Left ventricle myocardium superior (tissue), 1 donor: Measurements from ENCODE around the gene RNASE1. TPM values are rescaled to one million over a fixed set of nuclear protein-coding genes. Genes with fewer than 3 reads are reported as not detected.
A peak's percentile ranks its signal among the peaks of the same experiment; 100 is the strongest.
"Not testable (repeated sequence)": the region's sequence is repeated elsewhere in the genome, so short reads cannot be mapped to it uniquely, and the experiment has no call there.

Source experiments
- ATAC-seq: fragments of 200-7000 bp; cut with Tn5 transposase; one replicate; pipeline ENCODE4 v1.9.1; 2020; ENCODE audit warnings: mild to moderate bottlenecking, moderate library complexity
- DNase-seq: peaks from one replicate; pipeline ENCODE4 v3.0.0-alpha.2; 2020
- intact Hi-C: fragments of 100-400 bp; cut with micrococcal nuclease; formaldehyde crosslinking; loops from one replicate; pipeline ENCODE4 v1.11.0; 2022
- total RNA-seq: library from RNA; stranded (reverse); fragmentation: NEBNext Ultra II Directional; extraction: Animal tissue kit (Norgen Biotek cat#: 25700); gene quantifications from one replicate; pipeline ENCODE4 v1.2.1, GENCODE V29; 2021
- donor health status: DM: no; HTN: yes; CAD: no; lungs with severe emphysema.

Gene RNASE1
- total RNA-seq, 1 donor from 2014 or later = 283 TPM

- no peak for ATAC-seq
- intact Hi-C loops = no loop called here
- no peak for DNase-seq
These were observed 15.6 kb downstream of the RNASE1 start for GRCh38 chr14:20787025-20787424.

- ATAC-seq (peak; percentile 70), DNase-seq (no peak)
- intact Hi-C loops = no loop called here
These were observed 20.3 kb downstream of the RNASE1 start for GRCh38 chr14:20782280-20782890.

- DNase-seq (no peak), ATAC-seq (peak; percentile 49)
- intact Hi-C loops = no loop called here
These were observed 20.8 kb downstream of the RNASE1 start for GRCh38 chr14:20781803-20782202.

GRCh38 chr14:20775901-20776300 lies 26.7 kb downstream of the RNASE1 start:
- ATAC-seq (no peak), DNase-seq (no peak)
- intact Hi-C loops = no loop called here

GRCh38 chr14:20775043-20775442 lies 27.6 kb downstream of the RNASE1 start:
- no peak for ATAC-seq
- intact Hi-C loops = no loop called here
- DNase-seq = no peak

GRCh38 chr14:20774258-20774824 lies 28.3 kb downstream of the RNASE1 start:
- DNase-seq (no peak), ATAC-seq (no peak)
- intact Hi-C loops = no loop called here

- no peak for ATAC-seq
- intact Hi-C loops = no loop called here
These were observed 30.0 kb downstream of the RNASE1 start for GRCh38 chr14:20772650-20773049.

GRCh38 chr14:20769421-20769820 lies 33.2 kb downstream of the RNASE1 start:
- DNase-seq (no peak), ATAC-seq (no peak)
- intact Hi-C loops = no loop called here

More at GRCh38 chr14:20772650-20773049, 30.0 kb downstream of the RNASE1 start:
- no peak for DNase-seq

- no peak for ATAC-seq
- intact Hi-C loops = no loop called here
- no peak for DNase-seq
These were observed 34.1 kb downstream of the RNASE1 start for GRCh38 chr14:20768593-20768892.

- intact Hi-C loops = no loop called here
- no peak for ATAC-seq
- DNase-seq = no peak
These were observed 41.7 kb downstream of the RNASE1 start for GRCh38 chr14:20760950-20761349.

- intact Hi-C loops = loop anchor here (10.0 kb wide), 1 partner anchor 95 kb away; no protein-coding TSS in a partner anchor
- DNase-seq, ATAC-seq: not testable (repeated sequence)
These were observed 43.2 kb downstream of the RNASE1 start for GRCh38 chr14:20759465-20759864.

- ATAC-seq (no peak), DNase-seq (peak; percentile 31)
- intact Hi-C loops = loop anchor here (10.0 kb wide), 1 partner anchor 97 kb away; no protein-coding TSS in a partner anchor
These were observed 44.7 kb downstream of the RNASE1 start for GRCh38 chr14:20757965-20758364.

- no peak for DNase-seq
- no peak for ATAC-seq
- intact Hi-C loops = loop anchor here (10.0 kb wide), 1 partner anchor 100 kb away; no protein-coding TSS in a partner anchor
These were observed 47.6 kb downstream of the RNASE1 start for GRCh38 chr14:20755037-20755436.

GRCh38 chr14:20754308-20754707 lies 48.3 kb downstream of the RNASE1 start:
- no peak for DNase-seq
- ATAC-seq = peak; percentile 94

GRCh38 chr14:20751963-20752562 lies 50.6 kb downstream of the RNASE1 start:
- ATAC-seq (no peak), DNase-seq (no peak)
- intact Hi-C loops = loop anchor here (10.0 kb wide), 1 partner anchor 103 kb away; no protein-coding TSS in a partner anchor

More at GRCh38 chr14:20754308-20754707, 48.3 kb downstream of the RNASE1 start:
- intact Hi-C loops = loop anchor here (10.0 kb wide), 1 partner anchor 100 kb away; no protein-coding TSS in a partner anchor

Other genes with a start within 250 kb of the RNASE1 start
- not detected for gene RNASE9, start 241.8 kb downstream of the RNASE1 start, total RNA-seq
- not detected for gene RNASE11, start 214.8 kb downstream of the RNASE1 start, total RNA-seq
- not detected for gene RNASE12, start 211.5 kb downstream of the RNASE1 start, total RNA-seq
- gene OR6S1, start 161.2 kb downstream of the RNASE1 start, total RNA-seq = not detected
- 8.1 TPM for gene RNASE4, start 118.3 kb downstream of the RNASE1 start, total RNA-seq
- gene ANG, start 114.1 kb downstream of the RNASE1 start, total RNA-seq = 4.0 TPM
- not detected for gene EDDM3A, start 57.0 kb downstream of the RNASE1 start, total RNA-seq
- gene EDDM3B, start 34.4 kb downstream of the RNASE1 start, total RNA-seq = not detected
- gene RNASE6, start 21.6 kb downstream of the RNASE1 start, total RNA-seq = 6.1 TPM
- gene RNASE3, start 88.5 kb upstream of the RNASE1 start, total RNA-seq = not detected
- 2.9 TPM for gene RNASE2, start 152.6 kb upstream of the RNASE1 start, total RNA-seq
- gene METTL17, start 187.1 kb upstream of the RNASE1 start, total RNA-seq = 44.4 TPM
- not detected for gene SLC39A2, start 196.4 kb upstream of the RNASE1 start, total RNA-seq
- gene NDRG2, start 222.2 kb upstream of the RNASE1 start, total RNA-seq = 315 TPM
- gene TPPP2, start 227.4 kb upstream of the RNASE1 start, total RNA-seq = 1.2 TPM
- gene RNASE13, start 232.0 kb upstream of the RNASE1 start, total RNA-seq = not detected
- not detected for gene RNASE7, start 239.5 kb upstream of the RNASE1 start, total RNA-seq